ENCODE data around the gene LAMTOR2. TPM values are rescaled to one million over a fixed set of nuclear protein-coding genes. Genes with fewer than 3 reads are reported as not detected.

The LAMTOR2 gene
- total and polyA plus RNA-seq, 4 donors, result 71.2 to 143 (median 103) TPM

- WGBS, 2 donors, result 65 to 81% methylated on average over 6 of the region's 6 CpGs
- no peak overlapping the region for H3K27ac ChIP-seq (ENCODE audit: low read depth in 1 of 2, low read length in 1 of 2)
- DNase-seq (peak in 1 of 3 donors; percentile 30), ATAC-seq (ENCODE audit: insufficient read depth, low FRiP score) (no peak)
- no peak overlapping the region for H3K4me3 ChIP-seq
- no peaks in the 10 kb centered on the region for H3K9me3 ChIP-seq (ENCODE audit: control insufficient read depth in 4 of 4, insufficient read depth in 3 of 4, low read length in 3 of 4)
- no peaks in the 10 kb centered on the region for H3K27me3 ChIP-seq (ENCODE audit: control insufficient read depth in 3 of 3, insufficient read depth in 3 of 3, low read length in 2 of 3)
- H3K9ac ChIP-seq (ENCODE audit: insufficient read depth in 1 of 2, low read length in 2 of 2), result no peak overlapping the region
- TF ChIP-seq, protein P1, sequence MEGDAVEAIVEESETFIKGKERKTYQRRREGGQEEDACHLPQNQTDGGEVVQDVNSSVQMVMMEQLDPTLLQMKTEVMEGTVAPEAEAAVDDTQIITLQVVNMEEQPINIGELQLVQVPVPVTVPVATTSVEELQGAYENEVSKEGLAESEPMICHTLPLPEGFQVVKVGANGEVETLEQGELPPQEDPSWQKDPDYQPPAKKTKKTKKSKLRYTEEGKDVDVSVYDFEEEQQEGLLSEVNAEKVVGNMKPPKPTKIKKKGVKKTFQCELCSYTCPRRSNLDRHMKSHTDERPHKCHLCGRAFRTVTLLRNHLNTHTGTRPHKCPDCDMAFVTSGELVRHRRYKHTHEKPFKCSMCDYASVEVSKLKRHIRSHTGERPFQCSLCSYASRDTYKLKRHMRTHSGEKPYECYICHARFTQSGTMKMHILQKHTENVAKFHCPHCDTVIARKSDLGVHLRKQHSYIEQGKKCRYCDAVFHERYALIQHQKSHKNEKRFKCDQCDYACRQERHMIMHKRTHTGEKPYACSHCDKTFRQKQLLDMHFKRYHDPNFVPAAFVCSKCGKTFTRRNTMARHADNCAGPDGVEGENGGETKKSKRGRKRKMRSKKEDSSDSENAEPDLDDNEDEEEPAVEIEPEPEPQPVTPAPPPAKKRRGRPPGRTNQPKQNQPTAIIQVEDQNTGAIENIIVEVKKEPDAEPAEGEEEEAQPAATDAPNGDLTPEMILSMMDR (IDR thresholded peaks at IDR 0.05; ENCODE audit: control extremely low read depth, extremely low read depth), result no peak
- H3K36me3 ChIP-seq (ENCODE audit: control insufficient read depth in 4 of 4, insufficient read depth in 4 of 4, low read length in 4 of 4), result peaks cover 0 to 4% (median 0%) of the 10 kb centered on the region in 4 donors
- peaks cover 14 to 57% (median 39%) of the 10 kb centered on the region in 5 donors for H3K4me1 ChIP-seq (ENCODE audit: control insufficient read depth in 5 of 5, insufficient read depth in 5 of 5, low read length in 5 of 5)
Observed at GRCh38 chr1:156101880-156102279, 47.3 kb downstream of the LAMTOR2 start.

- ATAC-seq (ENCODE audit: insufficient read depth, low FRiP score) (no peak), DNase-seq (peak in 2 of 3 donors; percentile 19 to 47)
- WGBS, 2 donors, result 68 to 69% methylated on average over 16 of the region's 16 CpGs
Observed at GRCh38 chr1:156102633-156103511, 48.3 kb downstream of the LAMTOR2 start.

DNA sequence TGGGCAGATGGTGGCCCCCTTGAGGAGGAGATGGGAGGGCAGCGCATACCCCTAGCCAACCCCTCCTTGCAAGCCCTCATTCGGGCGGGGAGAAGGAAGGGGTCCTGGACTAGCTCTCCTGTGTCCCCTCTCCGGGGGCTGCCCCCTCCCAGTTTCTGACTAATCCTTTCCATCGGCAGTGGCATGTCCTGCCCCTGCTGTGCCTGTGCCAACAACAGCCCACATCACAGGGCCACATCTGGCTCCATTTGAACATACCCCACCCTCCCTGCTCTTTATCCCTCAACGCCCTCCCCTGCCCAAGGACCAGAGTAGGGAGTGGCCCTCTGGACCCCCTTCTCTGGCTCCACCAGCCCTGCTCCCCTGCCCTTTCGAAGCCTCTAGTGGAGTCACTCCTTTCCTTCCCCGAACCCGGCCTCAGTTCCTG, 49.0 kb downstream of the LAMTOR2 start:
- Histone ChIP-seq H3K9me3 (ENCODE audit: control insufficient read depth in 4 of 4, insufficient read depth in 3 of 4, low read length in 3 of 4) (no peaks in the 10 kb centered on the region), H3K4me1 (ENCODE audit: control insufficient read depth in 5 of 5, insufficient read depth in 5 of 5, low read length in 5 of 5) (peaks cover 14 to 61% (median 39%) of the 10 kb centered on the region in 5 donors), H3K4me3 (no peak overlapping the region), H3K36me3 (ENCODE audit: control insufficient read depth in 4 of 4, insufficient read depth in 4 of 4, low read length in 4 of 4) (peaks cover 0 to 1% (median 0%) of the 10 kb centered on the region in 4 donors), H3K27ac (ENCODE audit: low read depth in 1 of 2, low read length in 1 of 2) (peak overlapping the region; percentile 24 to 97), H3K9ac (ENCODE audit: insufficient read depth in 1 of 2, low read length in 2 of 2) (peak overlapping the region in 1 of 2 donors; percentile 86), H3K27me3 (ENCODE audit: control insufficient read depth in 3 of 3, insufficient read depth in 3 of 3, low read length in 2 of 3) (no peaks in the 10 kb centered on the region)
- TF ChIP-seq, protein P1 (IDR thresholded peaks at IDR 0.05; ENCODE audit: control extremely low read depth, extremely low read depth), result no peak
- ATAC-seq (ENCODE audit: insufficient read depth, low FRiP score) (no peak), DNase-seq (peak in 2 of 3 donors; percentile 38 to 49)
- 54 to 61% methylated on average over 9 of the region's 9 CpGs for WGBS, 2 donors

More at GRCh38 chr1:156102633-156103511, 48.3 kb downstream of the LAMTOR2 start:
- Histone ChIP-seq H3K9me3 (ENCODE audit: control insufficient read depth in 4 of 4, insufficient read depth in 3 of 4, low read length in 3 of 4) (no peaks in the 10 kb centered on the region), H3K9ac (ENCODE audit: insufficient read depth in 1 of 2, low read length in 2 of 2) (no peak overlapping the region), H3K27ac (ENCODE audit: low read depth in 1 of 2, low read length in 1 of 2) (peak overlapping the region; percentile 24 to 97), H3K4me3 (no peak overlapping the region), H3K36me3 (ENCODE audit: control insufficient read depth in 4 of 4, insufficient read depth in 4 of 4, low read length in 4 of 4) (peaks cover 0 to 4% (median 0%) of the 10 kb centered on the region in 4 donors), H3K4me1 (ENCODE audit: control insufficient read depth in 5 of 5, insufficient read depth in 5 of 5, low read length in 5 of 5) (peaks cover 14 to 61% (median 39%) of the 10 kb centered on the region in 5 donors), H3K27me3 (ENCODE audit: control insufficient read depth in 3 of 3, insufficient read depth in 3 of 3, low read length in 2 of 3) (no peaks in the 10 kb centered on the region)
- TF ChIP-seq, protein P1 (IDR thresholded peaks at IDR 0.05; ENCODE audit: control extremely low read depth, extremely low read depth), result no peak

Data from lung (tissue), 12 donors.